Colonic mucosa (tissue), 4 donors: ENCODE results near the gene TLR1. TPM values are rescaled to one million over a fixed set of nuclear protein-coding genes. Genes with fewer than 3 reads are reported as not detected.

ENCODE experiments used
- DNase-seq: peaks from one replicate; pipeline ENCODE4 v3.0.0-alpha.2; 2020
- H3K27ac ChIP-seq: fragments of 200-600 bp; one replicate; pipeline ENCODE4 v1.8.0; 2021
- H3K27me3 ChIP-seq: fragments of 200-600 bp; one replicate; pipeline ENCODE4 v1.8.0; 2021
- H3K36me3 ChIP-seq: fragments of 200-600 bp; one replicate; pipeline ENCODE4 v1.8.0; 2021
- H3K4me1 ChIP-seq: fragments of 200-600 bp; one replicate; pipeline ENCODE4 v1.8.0; 2021; ENCODE audit warnings: mild to moderate bottlenecking
- H3K4me3 ChIP-seq: fragments of 200-600 bp; one replicate; pipeline ENCODE4 v1.8.0; 2021
- H3K9ac ChIP-seq, 2 donors: one replicate each; pipeline ENCODE4 v1.7.0; 2013; ENCODE audit warnings: control low read depth in 2 of 2, low read depth in 2 of 2, low read length in 2 of 2
- H3K9me3 ChIP-seq: fragments of 200-600 bp; one replicate; pipeline ENCODE4 v1.8.0; 2021
- CTCF ChIP-seq: fragments of 200-600 bp; IDR thresholded peaks from one replicate; pipeline ENCODE4 v1.8.0; 2022; ENCODE audit warnings: antibody characterized with exemption, mild to moderate bottlenecking
- intact Hi-C: fragments of 100-400 bp; cut with DNase I; formaldehyde crosslinking; loops from one replicate; pipeline ENCODE4 v1.14.1; 2022
- total RNA-seq, 2 donors: library from RNA; stranded (reverse); fragmentation: NEBNext Ultra II Directional in 1 of 2; extraction: Animal tissue kit (Norgen Biotek cat#: 25700) in 1 of 2; gene quantifications; one replicate each; pipeline ENCODE4 v1.2.1, GENCODE V29; 2021
- donor health status: healthy.
- donor health status: DM: no; HTN: no; CAD: no.
- donor health status: DM: no; HTN: no; CAD: no.

Gene TLR1
- total RNA-seq, 2 donors from 2014 or later: 1.2 to 4.7 TPM

GRCh38 chr4:38785041-38785790 lies 19.4 kb downstream of the TLR1 start:
- Histone ChIP-seq H3K4me1 (no peaks in the 10 kb centered on the region), H3K9ac (no peak overlapping the region), H3K27me3 (no peaks in the 10 kb centered on the region), H3K27ac (no peak overlapping the region), H3K36me3 (no peaks in the 10 kb centered on the region), H3K4me3 (no peak overlapping the region), H3K9me3 (no peaks in the 10 kb centered on the region)
- TF ChIP-seq CTCF: no peak
- intact Hi-C loops: no loop called here
- DNase-seq: no peak

- no peak for DNase-seq
- Histone ChIP-seq H3K27ac (no peak overlapping the region), H3K36me3 (no peaks in the 10 kb centered on the region), H3K9ac (no peak overlapping the region), H3K9me3 (no peaks in the 10 kb centered on the region), H3K4me1 (no peaks in the 10 kb centered on the region), H3K27me3 (no peaks in the 10 kb centered on the region), H3K4me3 (no peak overlapping the region)
- intact Hi-C loops: no loop called here
- no peak for TF ChIP-seq CTCF
Measured at GRCh38 chr4:38784141-38784540, 20.4 kb downstream of the TLR1 start.

- Histone ChIP-seq H3K9me3 (no peaks in the 10 kb centered on the region), H3K4me3 (no peak overlapping the region), H3K27me3 (no peaks in the 10 kb centered on the region), H3K36me3 (no peaks in the 10 kb centered on the region), H3K9ac (no peak overlapping the region), H3K27ac (no peak overlapping the region), H3K4me1 (no peaks in the 10 kb centered on the region)
- intact Hi-C loops: no loop called here
- DNase-seq: no peak
- no peak for TF ChIP-seq CTCF
Measured at GRCh38 chr4:38783109-38783460, 21.5 kb downstream of the TLR1 start.

GRCh38 chr4:38782452-38783108 lies 22.0 kb downstream of the TLR1 start, which contains the start of gene TLR10:
TLR10 (minus strand) TSS chr4:38782990; CDS start chr4:38775590, 7,400 bp downstream.
- no peaks in the 10 kb centered on the region for H3K36me3 ChIP-seq
- DNase-seq: peak; percentile 64
- no peaks in the 10 kb centered on the region for H3K9me3 ChIP-seq
- H3K4me3 ChIP-seq: no peak within 1 kb of the TSS
- H3K9ac ChIP-seq: no peak within 1 kb of the TSS
- TF ChIP-seq CTCF: peak; percentile 69
- H3K27ac ChIP-seq: no peak within 1 kb of the TSS
- H3K4me1 ChIP-seq: no peaks in the 10 kb centered on the region
- intact Hi-C loops: no loop called here
- no peaks in the 10 kb centered on the region for H3K27me3 ChIP-seq

- intact Hi-C loops: no loop called here
- no peaks in the 10 kb centered on the region for H3K4me1 ChIP-seq
- no peak overlapping the region for H3K27ac ChIP-seq
- no peaks in the 10 kb centered on the region for H3K27me3 ChIP-seq
- H3K9me3 ChIP-seq: no peaks in the 10 kb centered on the region
- H3K9ac ChIP-seq: no peak overlapping the region
- H3K36me3 ChIP-seq: no peaks in the 10 kb centered on the region
- H3K4me3 ChIP-seq: no peak overlapping the region
- no peak for DNase-seq
- TF ChIP-seq CTCF: no peak
Measured at GRCh38 chr4:38781854-38782261, 22.7 kb downstream of the TLR1 start.
